GM12891 (cell line): ENCODE data around the gene PGP.

Experiments
- POLR2A ChIP-seq: IDR thresholded peaks from 2 replicates; pipeline ENCODE4 v1.6.1; 2011; ENCODE audit warnings: low read depth, low read length, control low read depth
- POLR2AphosphoS5 ChIP-seq: IDR thresholded peaks from 2 replicates; pipeline ENCODE4 v1.6.1; 2011; ENCODE audit warnings: low read depth, low read length, control low read depth
- SPI1 ChIP-seq: IDR thresholded peaks from 2 replicates; pipeline ENCODE4 v1.6.1; 2011; ENCODE audit warnings: low read depth, low read length, control low read depth

DNA sequence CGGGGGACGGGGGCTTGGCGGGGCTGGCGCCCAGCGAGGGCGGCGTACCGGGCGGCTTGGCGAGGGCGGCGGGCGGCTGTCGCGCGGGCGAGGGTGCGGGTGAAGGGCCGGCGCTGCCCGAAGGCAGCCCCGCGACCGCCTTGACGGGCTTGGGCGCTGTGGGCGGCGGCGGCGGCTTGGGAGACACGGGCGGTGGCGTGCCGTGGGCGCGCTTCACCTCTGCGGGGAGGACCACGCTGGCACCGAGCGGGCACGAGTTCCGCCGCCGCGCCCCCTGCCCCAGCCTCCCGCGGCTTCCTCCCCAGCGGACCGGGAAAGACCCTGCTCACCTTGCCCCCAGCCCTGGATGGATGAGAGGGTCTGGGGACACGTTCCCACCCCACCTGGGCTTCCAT is 35.5 kb downstream of the PGP start:
- no peak for TF ChIP-seq POLR2A
- TF ChIP-seq POLR2AphosphoS5, result no peak
- no peak for TF ChIP-seq SPI1
